Pancreas (tissue), 10 donors: ENCODE measurements around the gene NEB. TPM values are rescaled to one million over a fixed set of nuclear protein-coding genes. Genes with fewer than 3 reads are reported as not detected.

Source experiments
- ATAC-seq, 4 donors: fragments of 200-7000 bp; cut with Tn5 transposase; one replicate each; pipeline versions ENCODE4 v1.8.0 to v1.9.1; 2020; ENCODE audit warnings: mild to moderate bottlenecking in 4 of 4, moderate library complexity in 4 of 4
- DNase-seq, 6 donors: peaks; one replicate each; pipeline ENCODE4 v3.0.0-alpha.2; 2020
- FAIRE-seq: peaks from 2 replicates; lab custom pipeline; 2012; peaks lifted over from hg19 to GRCh38; lab: Jason Lieb, UNC
- H3K27ac ChIP-seq, 4 donors: fragments of 200-600 bp; sonication (generic); 1 replicate in 3 of 4; 2 replicates in 1 of 4; pipeline versions ENCODE4 v1.5.0 to v1.8.0; 2020
- H3K27me3 ChIP-seq, 4 donors: fragments of 200-600 bp; one replicate each; pipeline ENCODE4 v1.8.0; 2021
- H3K36me3 ChIP-seq, 3 donors: fragments of 200-600 bp; sonication (generic) in 1 of 3; one replicate each; pipeline versions ENCODE4 v1.5.0 to v1.8.0; 2020 to 2021
- H3K4me1 ChIP-seq, 3 donors: fragments of 200-600 bp; one replicate each; pipeline ENCODE4 v1.8.0; 2021
- H3K4me3 ChIP-seq, 4 donors: fragments of 200-600 bp; sonication (generic) in 2 of 4; one replicate each; pipeline versions ENCODE4 v1.5.0 to v1.8.0; 2020 to 2021
- H3K9me3 ChIP-seq, 4 donors: fragments of 200-600 bp; one replicate each; pipeline ENCODE4 v1.8.0; 2021
- WGBS, 2 donors: extraction: QIAGEN DNeasy Blood & Tissue Kit; methylation state at CpG; one replicate each; pipeline ENCODE4 v1.1.7; 2013; 5-methylcytosine and 5-hydroxymethylcytosine counted together
- intact Hi-C, 3 donors: fragments of 100-400 bp; cut with DNase I; formaldehyde crosslinking; loops; one replicate each; pipeline versions ENCODE4 v1.11.1 to v1.14.2; 2022
- polyA plus RNA-seq, 2 donors: library from polyadenylated mRNA; stranded (reverse); fragments of 200-250 nt; gene quantifications; one replicate each; pipeline ENCODE4 v1.2.3, GENCODE V29; 2013
- total RNA-seq, 6 donors: library from RNA; stranded (reverse); fragmentation: NEBNext Ultra II Directional in 4 of 6; extraction: Animal tissue kit (Norgen Biotek cat#: 25700) in 4 of 6; gene quantifications; one replicate each; pipeline versions ENCODE4 v1.2.1 to v1.2.4, GENCODE V29; 2021 to 2023
- TF ChIP-seq, protein P1 (sequence below), 4 donors: fragments of 200-600 bp; sonication (generic) in 3 of 4; IDR thresholded peaks; one replicate each; pipeline versions ENCODE4 v1.5.0 to v1.8.0; 2021; ENCODE audit warnings: antibody characterized with exemption in 4 of 4
- donor health status: healthy with polysubstance abuse.
- donor health status: DM: no; HTN: no; CAD: no; lungs with moderate emphysema.
- donor health status: DM: no; HTN: no; CAD: no.
- donor health status: control.
- donor health status: control.
- donor health status: Bipolar disorder and iron deficiency.
- donor health status: DM: yes; HTN: yes; CAD: no.
- donor health status: DM: no; HTN: no; CAD: no.
- donor health status: DM: no; HTN: no; CAD: no.
- donor health status: DM: yes; HTN: yes; CAD: no.

NEB gene
- total and polyA plus RNA-seq, 8 donors: 0.58 to 2.5 (median 0.80) TPM

DNA sequence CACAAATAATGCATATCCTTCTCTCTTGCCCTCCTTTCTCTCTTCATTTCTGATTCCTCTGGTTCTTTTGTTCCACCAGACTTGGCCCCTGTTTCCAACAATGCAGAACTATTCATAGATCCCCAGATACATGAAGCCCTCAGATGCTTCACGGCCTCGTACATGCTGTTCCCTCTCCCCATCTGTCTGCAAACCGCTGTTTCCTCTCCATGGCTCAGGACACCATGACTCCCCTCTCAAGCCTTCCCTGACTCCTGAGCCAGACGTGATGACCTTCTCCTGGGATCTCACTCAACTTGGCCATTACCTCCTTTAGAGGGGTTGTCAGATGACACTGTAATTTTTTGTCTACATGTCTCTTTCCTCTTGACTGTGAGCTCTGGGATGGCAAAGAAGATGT lies 15.5 kb downstream of the NEB start:
- Histone ChIP-seq H3K4me3 (no peak overlapping the region), H3K4me1 (no peaks in the 10 kb centered on the region), H3K36me3 (no peaks in the 10 kb centered on the region), H3K9me3 (no peaks in the 10 kb centered on the region), H3K27me3 (no peaks in the 10 kb centered on the region), H3K27ac (no peak overlapping the region)
- WGBS, 2 donors: 82 to 95% methylated on average over 4 of the region's 4 CpGs
- no peak for DNase-seq
- no peak for FAIRE-seq
- TF ChIP-seq, protein P1, sequence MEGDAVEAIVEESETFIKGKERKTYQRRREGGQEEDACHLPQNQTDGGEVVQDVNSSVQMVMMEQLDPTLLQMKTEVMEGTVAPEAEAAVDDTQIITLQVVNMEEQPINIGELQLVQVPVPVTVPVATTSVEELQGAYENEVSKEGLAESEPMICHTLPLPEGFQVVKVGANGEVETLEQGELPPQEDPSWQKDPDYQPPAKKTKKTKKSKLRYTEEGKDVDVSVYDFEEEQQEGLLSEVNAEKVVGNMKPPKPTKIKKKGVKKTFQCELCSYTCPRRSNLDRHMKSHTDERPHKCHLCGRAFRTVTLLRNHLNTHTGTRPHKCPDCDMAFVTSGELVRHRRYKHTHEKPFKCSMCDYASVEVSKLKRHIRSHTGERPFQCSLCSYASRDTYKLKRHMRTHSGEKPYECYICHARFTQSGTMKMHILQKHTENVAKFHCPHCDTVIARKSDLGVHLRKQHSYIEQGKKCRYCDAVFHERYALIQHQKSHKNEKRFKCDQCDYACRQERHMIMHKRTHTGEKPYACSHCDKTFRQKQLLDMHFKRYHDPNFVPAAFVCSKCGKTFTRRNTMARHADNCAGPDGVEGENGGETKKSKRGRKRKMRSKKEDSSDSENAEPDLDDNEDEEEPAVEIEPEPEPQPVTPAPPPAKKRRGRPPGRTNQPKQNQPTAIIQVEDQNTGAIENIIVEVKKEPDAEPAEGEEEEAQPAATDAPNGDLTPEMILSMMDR (IDR thresholded peaks at IDR 0.05): no peak
- intact Hi-C loops: no loop called here
- no peak for ATAC-seq

DNA sequence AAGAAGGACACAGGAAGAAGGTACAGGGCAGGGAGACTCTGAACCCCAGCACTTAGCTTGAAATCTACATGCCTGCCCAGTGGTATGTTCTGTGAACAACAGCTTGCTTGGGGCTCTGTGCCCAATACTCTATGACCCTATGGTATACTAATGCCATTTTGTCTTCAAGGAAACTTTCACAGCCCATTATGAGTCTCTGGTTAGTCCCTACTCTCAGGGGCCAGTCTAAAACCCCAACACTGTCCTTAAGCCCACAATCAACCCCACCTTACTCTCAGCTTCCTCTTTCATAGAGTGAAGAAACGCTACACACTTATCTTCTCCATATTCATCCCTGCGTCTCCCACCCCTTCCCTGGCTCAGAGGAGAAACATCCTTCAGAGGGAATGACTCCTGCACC lies 16.0 kb downstream of the NEB start:
- ATAC-seq (no peak), DNase-seq (no peak), FAIRE-seq (no peak)
- intact Hi-C loops: no loop called here
- TF ChIP-seq, protein P1 (IDR thresholded peaks at IDR 0.05): no peak
- Histone ChIP-seq H3K36me3 (no peaks in the 10 kb centered on the region), H3K27me3 (no peaks in the 10 kb centered on the region), H3K27ac (no peak overlapping the region), H3K4me3 (no peak overlapping the region), H3K4me1 (no peaks in the 10 kb centered on the region), H3K9me3 (no peaks in the 10 kb centered on the region)
- WGBS, 2 donors: 86 to 95% methylated on average over 2 of the region's 2 CpGs

DNA sequence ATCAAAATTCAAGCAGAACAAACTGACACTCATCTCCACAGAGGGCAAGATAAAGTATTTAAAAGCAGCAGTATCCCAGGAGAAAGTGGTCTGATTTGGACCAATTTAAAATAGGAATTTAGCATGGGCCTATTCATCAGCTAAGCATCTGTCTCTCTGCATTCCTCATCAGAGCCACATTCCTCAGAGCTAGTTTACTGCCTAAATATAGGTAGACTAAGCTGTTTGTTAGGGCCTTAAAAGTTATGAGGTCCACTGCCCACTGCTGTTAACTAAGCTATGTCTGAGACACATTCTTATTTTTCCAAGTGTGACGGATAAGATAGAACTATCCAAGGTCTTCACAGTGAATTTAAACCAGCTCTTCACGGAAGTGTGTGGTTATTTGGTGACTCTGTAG lies 17.6 kb downstream of the NEB start:
- intact Hi-C loops: no loop called here
- Histone ChIP-seq H3K27ac (no peak overlapping the region), H3K4me1 (no peaks in the 10 kb centered on the region), H3K27me3 (no peaks in the 10 kb centered on the region), H3K36me3 (no peaks in the 10 kb centered on the region), H3K4me3 (no peak overlapping the region), H3K9me3 (no peaks in the 10 kb centered on the region)
- ATAC-seq (no peak), FAIRE-seq (no peak), DNase-seq (no peak)
- 90 to 95% methylated on average over 2 of the region's 2 CpGs for whole genome bisulfite sequencing, 2 donors
- TF ChIP-seq, protein P1 (IDR thresholded peaks at IDR 0.05): no peak

DNA sequence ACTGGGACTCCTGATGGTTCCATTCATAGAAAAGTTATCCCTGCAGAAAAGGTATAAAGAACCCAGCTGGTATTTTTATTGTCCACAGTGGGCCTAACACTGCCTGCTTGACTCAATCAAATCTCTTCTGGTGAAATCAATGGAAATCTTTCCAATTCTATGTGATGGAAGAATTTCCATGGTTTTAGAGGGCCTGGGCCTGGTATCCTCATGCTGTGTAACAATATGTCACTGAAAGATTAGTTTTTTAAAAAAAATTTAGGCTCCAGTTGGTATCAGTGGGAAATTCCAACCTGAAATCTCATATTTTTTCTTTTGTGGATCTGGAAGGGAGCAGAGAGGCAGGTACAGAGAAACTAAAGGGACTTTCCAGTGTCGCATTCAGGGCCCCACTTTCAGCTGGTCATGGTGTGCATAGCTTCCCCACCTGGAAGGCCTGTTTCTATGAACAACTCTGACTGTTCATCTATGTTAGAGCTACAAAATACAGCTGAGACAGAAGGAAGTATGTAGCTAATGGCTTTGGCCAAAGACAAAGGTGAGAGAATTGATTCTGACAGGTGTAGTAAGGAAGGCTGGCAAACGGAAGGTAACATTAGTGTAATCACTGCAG lies 20.9 kb downstream of the NEB start:
- TF ChIP-seq, protein P1 (IDR thresholded peaks at IDR 0.05): no peak
- ATAC-seq (no peak), DNase-seq (no peak), FAIRE-seq (no peak)
- no peak overlapping the region for H3K4me3 ChIP-seq
- H3K36me3 ChIP-seq: no peaks in the 10 kb centered on the region
- no peaks in the 10 kb centered on the region for H3K27me3 ChIP-seq
- intact Hi-C loops: no loop called here
- 63 to 75% methylated on average over 2 of the region's 2 CpGs for WGBS, 2 donors
- no peaks in the 10 kb centered on the region for H3K9me3 ChIP-seq
- H3K27ac ChIP-seq: no peak overlapping the region
- H3K4me1 ChIP-seq: no peaks in the 10 kb centered on the region

DNA sequence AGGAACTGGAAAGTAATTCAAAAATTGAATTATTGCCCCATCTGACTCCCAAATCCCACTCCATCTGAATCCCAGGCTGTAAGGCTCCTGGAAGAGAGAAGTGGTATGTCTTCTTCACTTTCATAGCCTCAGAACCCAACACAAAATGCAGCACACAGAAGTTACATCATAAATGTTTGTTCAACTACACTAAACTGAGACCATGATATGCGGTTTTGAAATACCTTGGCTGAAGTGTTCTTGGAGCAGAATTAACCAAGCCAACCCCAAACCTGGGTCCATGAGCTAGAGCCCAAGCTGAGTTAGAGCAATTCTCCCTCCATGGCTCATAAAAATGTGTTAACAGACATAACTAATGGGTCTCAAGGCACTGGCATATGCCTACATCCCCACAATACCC lies 23.3 kb downstream of the NEB start:
- Histone ChIP-seq H3K36me3 (no peaks in the 10 kb centered on the region), H3K4me1 (no peaks in the 10 kb centered on the region), H3K27ac (no peak overlapping the region), H3K4me3 (no peak overlapping the region), H3K27me3 (no peaks in the 10 kb centered on the region), H3K9me3 (no peaks in the 10 kb centered on the region)
- FAIRE-seq: no peak
- intact Hi-C loops: no loop called here
- no peak for ATAC-seq
- TF ChIP-seq, protein P1 (IDR thresholded peaks at IDR 0.05): no peak
- 65 to 73% methylated on average over 1 of the region's 1 CpG for WGBS, 2 donors
- DNase-seq: no peak
